GM10266 (cell line): ENCODE results near the gene NSMCE3.

Experiments used
- DNase-seq: peaks from one replicate; pipeline ENCODE4 v3.0.0; 2012; ENCODE audit errors: extremely low spot score
- TF ChIP-seq, protein P1 (sequence below): IDR thresholded peaks from 2 replicates; pipeline ENCODE4 v1.5.1; 2012; ENCODE audit warnings: mild to moderate bottlenecking, low read depth; ENCODE audit not compliant: control insufficient read depth, insufficient read depth; ENCODE audit errors: missing control alignments

NSMCE3 gene

DNA sequence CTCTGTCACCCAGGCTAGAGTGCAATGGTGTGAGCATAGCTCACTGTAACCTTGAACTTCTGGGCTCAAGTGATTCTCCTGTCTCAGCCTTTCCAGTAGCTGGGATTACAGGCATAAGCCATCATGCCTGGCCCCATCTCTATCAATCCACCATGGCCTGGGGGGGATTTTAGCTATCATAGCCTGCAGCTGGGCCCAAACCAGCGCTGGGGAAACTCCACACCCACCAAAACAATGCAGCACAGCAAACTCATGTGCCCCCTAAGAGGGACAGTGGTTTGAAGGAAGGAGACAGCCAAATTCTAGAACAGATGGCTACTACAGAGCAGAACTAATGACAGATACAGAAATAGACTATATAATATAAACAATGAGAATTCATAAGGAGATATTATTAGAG is 13.8 kb upstream of the NSMCE3 start:
- TF ChIP-seq, protein P1, sequence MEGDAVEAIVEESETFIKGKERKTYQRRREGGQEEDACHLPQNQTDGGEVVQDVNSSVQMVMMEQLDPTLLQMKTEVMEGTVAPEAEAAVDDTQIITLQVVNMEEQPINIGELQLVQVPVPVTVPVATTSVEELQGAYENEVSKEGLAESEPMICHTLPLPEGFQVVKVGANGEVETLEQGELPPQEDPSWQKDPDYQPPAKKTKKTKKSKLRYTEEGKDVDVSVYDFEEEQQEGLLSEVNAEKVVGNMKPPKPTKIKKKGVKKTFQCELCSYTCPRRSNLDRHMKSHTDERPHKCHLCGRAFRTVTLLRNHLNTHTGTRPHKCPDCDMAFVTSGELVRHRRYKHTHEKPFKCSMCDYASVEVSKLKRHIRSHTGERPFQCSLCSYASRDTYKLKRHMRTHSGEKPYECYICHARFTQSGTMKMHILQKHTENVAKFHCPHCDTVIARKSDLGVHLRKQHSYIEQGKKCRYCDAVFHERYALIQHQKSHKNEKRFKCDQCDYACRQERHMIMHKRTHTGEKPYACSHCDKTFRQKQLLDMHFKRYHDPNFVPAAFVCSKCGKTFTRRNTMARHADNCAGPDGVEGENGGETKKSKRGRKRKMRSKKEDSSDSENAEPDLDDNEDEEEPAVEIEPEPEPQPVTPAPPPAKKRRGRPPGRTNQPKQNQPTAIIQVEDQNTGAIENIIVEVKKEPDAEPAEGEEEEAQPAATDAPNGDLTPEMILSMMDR, result no peak
- DNase-seq, result no peak

DNA sequence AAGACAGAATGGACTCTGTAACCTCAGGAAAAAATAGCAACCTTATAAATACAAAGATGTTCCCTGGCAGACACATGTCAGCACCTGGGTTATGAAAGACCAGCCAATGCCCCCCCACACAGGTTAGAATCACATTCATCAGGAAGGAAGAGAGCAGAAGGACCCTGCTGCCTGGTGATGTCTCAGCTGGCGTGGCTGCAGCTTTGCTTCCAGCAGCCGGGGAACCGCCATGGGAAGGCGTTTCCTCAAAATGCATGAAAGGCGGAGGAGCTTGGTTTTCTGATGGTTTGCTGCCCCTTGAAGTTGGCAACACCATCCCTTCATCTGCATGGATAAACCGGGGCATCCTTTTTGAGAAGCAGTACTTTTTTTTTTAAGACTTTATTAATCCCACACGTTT is 10.9 kb upstream of the NSMCE3 start:
- no peak for DNase-seq

DNA sequence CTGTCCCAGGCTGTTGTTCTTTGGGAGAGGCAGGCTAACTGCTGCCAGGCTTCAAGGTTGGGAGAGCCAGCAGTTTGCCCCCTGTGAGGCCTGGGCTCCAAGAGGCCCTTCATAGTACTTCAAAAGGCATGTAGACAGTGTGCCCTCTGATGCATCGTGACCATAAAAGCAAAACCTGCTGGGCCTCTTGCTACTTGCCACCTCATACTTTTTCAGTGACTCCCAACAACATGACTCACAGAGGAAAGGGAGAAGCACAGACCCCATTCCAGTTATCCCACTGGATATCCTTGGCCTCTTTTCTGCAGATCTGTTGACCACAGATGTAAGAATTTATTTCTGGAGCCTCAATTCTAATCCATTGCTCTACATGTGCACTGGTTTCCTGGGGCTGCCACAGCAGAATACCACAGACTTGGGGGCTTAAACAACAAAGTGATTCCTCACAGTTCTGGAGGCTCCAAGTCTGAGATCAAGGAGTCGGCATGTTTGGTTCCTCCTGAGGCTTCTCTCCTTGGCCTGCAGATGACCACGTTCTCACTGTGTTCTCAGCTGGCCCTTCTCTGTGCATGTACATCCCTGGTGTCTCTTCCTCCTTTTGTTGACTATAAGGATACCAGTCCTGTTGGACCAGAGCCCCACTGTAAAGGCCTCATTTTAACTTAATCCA is 8.9 kb upstream of the NSMCE3 start:
- DNase-seq, result no peak
- TF ChIP-seq, protein P1, result no peak

More for the DNA sequence above, 10.9 kb upstream of the NSMCE3 start:
- TF ChIP-seq, protein P1, result no peak

DNA sequence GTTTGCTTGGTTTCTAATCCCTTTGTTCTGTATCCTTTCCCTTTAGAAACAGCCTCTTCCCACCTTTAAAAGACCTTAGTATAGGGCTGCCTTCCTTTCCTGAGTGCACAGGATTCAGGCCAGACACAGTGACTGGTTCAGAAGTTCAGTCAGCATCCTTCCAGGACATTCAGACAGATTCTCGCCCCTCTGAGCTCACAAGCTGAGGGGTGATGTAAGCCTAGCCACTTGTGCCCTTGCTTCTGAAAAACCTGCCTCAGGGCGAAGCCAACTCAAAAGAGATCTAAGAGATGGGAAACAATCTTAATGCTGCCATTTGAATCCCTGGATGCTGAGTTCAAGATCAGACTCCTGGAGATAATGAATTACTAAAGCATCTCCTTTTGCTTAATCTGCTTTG is 6.7 kb upstream of the NSMCE3 start:
- no peak for DNase-seq

DNA sequence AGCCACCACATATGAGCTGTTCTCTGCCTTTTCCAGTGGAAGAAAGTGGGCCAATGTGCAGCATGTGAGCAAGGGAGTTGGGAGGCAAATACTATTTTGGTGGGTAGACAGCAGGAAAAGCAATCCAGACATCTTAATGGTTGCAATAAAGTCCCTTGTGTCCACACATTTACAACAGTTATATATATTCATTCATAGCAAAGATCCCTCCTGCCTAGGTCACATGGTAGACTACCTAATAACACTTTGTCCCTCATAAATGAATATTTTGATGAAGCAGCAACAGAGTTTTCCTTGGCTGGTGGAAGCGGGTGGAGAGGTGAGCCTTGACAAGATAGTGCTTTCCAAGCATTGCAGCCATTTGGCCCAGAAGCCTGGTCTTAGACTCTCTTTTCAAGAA is 6.2 kb upstream of the NSMCE3 start:
- TF ChIP-seq, protein P1, result no peak
- DNase-seq, result no peak

More for the DNA sequence above, 6.7 kb upstream of the NSMCE3 start:
- TF ChIP-seq, protein P1, result no peak

DNA sequence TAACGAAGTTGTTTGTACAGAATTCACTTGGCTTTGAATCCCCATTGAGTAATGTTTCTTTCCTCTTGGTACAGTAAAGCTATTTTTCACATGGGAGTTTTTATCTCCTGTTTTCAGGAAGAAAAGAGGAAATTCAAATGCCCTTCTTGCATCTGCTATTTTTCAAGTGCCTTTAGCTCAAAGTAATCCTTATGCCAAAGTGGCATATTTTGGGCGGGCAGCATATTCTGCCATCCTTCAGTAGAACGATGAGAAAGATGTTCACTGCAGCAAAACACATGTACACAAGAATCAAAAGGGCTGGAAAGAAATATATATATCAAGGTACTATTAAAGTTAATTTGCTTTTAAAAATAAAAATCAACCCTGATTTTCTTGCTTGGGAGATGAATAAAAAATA is 5.3 kb upstream of the NSMCE3 start:
- DNase-seq, result no peak
- TF ChIP-seq, protein P1, result no peak

DNA sequence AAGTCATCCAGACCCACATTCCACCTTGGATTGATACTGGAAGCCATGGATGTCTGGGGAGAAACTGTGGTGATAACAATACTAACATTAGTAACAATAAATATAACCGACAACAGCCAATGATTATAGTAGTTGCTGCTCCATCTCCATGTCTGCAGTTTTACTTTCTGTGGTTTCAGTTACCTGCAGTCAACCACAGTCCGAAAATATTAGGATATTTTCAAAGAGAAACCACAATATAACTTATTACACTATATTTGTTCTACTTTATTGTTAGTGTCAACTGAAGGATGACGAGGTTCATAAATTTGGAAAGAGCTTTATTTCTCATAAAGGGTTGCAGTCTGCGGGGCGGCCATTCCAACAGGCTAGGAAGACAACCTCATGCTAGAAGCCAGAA is 2.6 kb upstream of the NSMCE3 start:
- no peak for DNase-seq
- TF ChIP-seq, protein P1, result no peak
